OCI-LY3 (cell line): ENCODE data around the gene ZNF668.
A peak's percentile ranks its signal among the peaks of the same experiment; 100 is the strongest.

ENCODE experiments used
- H2AFZ ChIP-seq: fragments of 200-600, 300-600 bp; shearing (Covaris generic); 2 replicates; pipeline ENCODE4 v1.6.0; 2014; ENCODE audit warnings: antibody characterized with exemption, low read depth, low read length
- H3K27ac ChIP-seq: fragments of 200-600, 300-600 bp; sonication (generic); 2 replicates; pipeline ENCODE4 v1.5.1; 2014; ENCODE audit warnings: mild to moderate bottlenecking, low read length, moderate library complexity, mixed read lengths
- H3K27me3 ChIP-seq: fragments of 200-600, 300-600 bp; sonication (generic); 2 replicates; pipeline ENCODE4 v1.6.1; 2014; ENCODE audit warnings: low read depth, low read length, mixed read lengths
- H3K36me3 ChIP-seq: fragments of 200-600, 300-600 bp; sonication (generic); replicated peaks from 2 replicates; pipeline ENCODE3; 2014; ENCODE audit warnings: low read depth, low read length, mixed read lengths
- H3K4me1 ChIP-seq: fragments of 300-600, 200-600 bp; sonication (generic); 2 replicates; pipeline ENCODE4 v1.6.1; 2014; ENCODE audit warnings: low read length, mixed read lengths
- H3K4me2 ChIP-seq: fragments of 200-600, 300-600 bp; sonication (generic); 2 replicates; pipeline ENCODE4 v1.6.1; 2014; ENCODE audit warnings: low read length, mixed read lengths
- H3K4me3 ChIP-seq: fragments of 300-600, 200-600 bp; sonication (generic); 2 replicates; pipeline ENCODE4 v1.5.1; 2014; ENCODE audit warnings: antibody characterized with exemption, mild to moderate bottlenecking, low read length, moderate library complexity
- H3K79me2 ChIP-seq: fragments of 300-600, 200-600 bp; shearing (Covaris generic); 2 replicates; pipeline ENCODE4 v1.6.1; 2014; ENCODE audit warnings: mild to moderate bottlenecking, low read length, mixed read lengths
- H3K9ac ChIP-seq: fragments of 300-600, 200-600 bp; shearing (Covaris generic); 2 replicates; pipeline ENCODE4 v1.6.0; 2014; ENCODE audit warnings: mild to moderate bottlenecking, low read length, moderate library complexity
- H3K9me3 ChIP-seq: fragments of 200-600, 300-600 bp; shearing (Covaris generic); 2 replicates; pipeline ENCODE4 v1.6.1; 2014; ENCODE audit warnings: low read length, mixed read lengths; ENCODE audit not compliant: insufficient read depth
- H4K20me1 ChIP-seq: fragments of 200-600, 300-600 bp; sonication (generic); 2 replicates; pipeline ENCODE4 v1.6.1; 2016; ENCODE audit warnings: low read length, mixed read lengths; ENCODE audit not compliant: insufficient read depth
- CTCF ChIP-seq: fragments of 200-600, 300-600 bp; sonication (generic); IDR thresholded peaks from 2 replicates; pipeline ENCODE4 v1.5.1; 2014; ENCODE audit warnings: antibody characterized with exemption, low read length, low read depth
- EZH2phosphoT487 ChIP-seq: fragments of 200-600 bp; shearing (Covaris generic); IDR thresholded peaks from 2 replicates; pipeline ENCODE4 v1.6.1; 2018; ENCODE audit warnings: antibody characterized with exemption, mixed run types, low read depth

The ZNF668 gene

GRCh38 chr16:31077024-31077423, 3.0 kb upstream of the ZNF668 start:
- Histone ChIP-seq H3K27ac (no peak overlapping the region), H4K20me1 (0 out of 2 replicates have a peak, but pooled peaks cover 3% of the 10 kb centered on the region), H3K9me3 (no peaks in the 10 kb centered on the region), H3K4me1 (peaks cover 10% of the 10 kb centered on the region), H3K4me3 (no peak overlapping the region), H3K9ac (no peak overlapping the region), H3K27me3 (no peaks in the 10 kb centered on the region), H3K79me2 (peaks cover 45% of the 10 kb centered on the region), H3K4me2 (no peak overlapping the region), H2AFZ (no peak overlapping the region), H3K36me3 (peaks cover 30% of the 10 kb centered on the region)
- TF ChIP-seq CTCF: no peak
- no peak for TF ChIP-seq EZH2phosphoT487

GRCh38 chr16:31076319-31076718, 2.3 kb upstream of the ZNF668 start:
- peaks cover 30% of the 10 kb centered on the region for H3K36me3 ChIP-seq
- H3K79me2 ChIP-seq: peaks cover 52% of the 10 kb centered on the region
- H3K9me3 ChIP-seq: no peaks in the 10 kb centered on the region
- H3K9ac ChIP-seq: no peak overlapping the region
- H3K4me3 ChIP-seq: no peak overlapping the region
- 0 out of 2 replicates have a peak, but pooled peaks cover 3% of the 10 kb centered on the region for H4K20me1 ChIP-seq
- H2AFZ ChIP-seq: no peak overlapping the region
- TF ChIP-seq EZH2phosphoT487: no peak
- TF ChIP-seq CTCF: no peak
- no peaks in the 10 kb centered on the region for H3K27me3 ChIP-seq
- H3K4me2 ChIP-seq: no peak overlapping the region
- peaks cover 16% of the 10 kb centered on the region for H3K4me1 ChIP-seq
- no peak overlapping the region for H3K27ac ChIP-seq

GRCh38 chr16:31074814-31075183, 759 bp upstream of the ZNF668 start:
- peak overlapping the region; percentile 71 for H3K27ac ChIP-seq
- peak overlapping the region; percentile 99 for H3K4me3 ChIP-seq
- peak overlapping the region; percentile 37; the same call in 1 of the 2 replicates for H2AFZ ChIP-seq
- peaks cover 18% of the 10 kb centered on the region for H3K36me3 ChIP-seq
- peak overlapping the region; percentile 81 for H3K4me2 ChIP-seq
- H3K9ac ChIP-seq: peak overlapping the region; percentile 89
- TF ChIP-seq EZH2phosphoT487: no peak
- TF ChIP-seq CTCF: no peak
- peaks cover 61% of the 10 kb centered on the region for H3K79me2 ChIP-seq
- no peaks in the 10 kb centered on the region for H3K27me3 ChIP-seq
- H3K9me3 ChIP-seq: no peaks in the 10 kb centered on the region
- H4K20me1 ChIP-seq: 0 out of 2 replicates have a peak, but pooled peaks cover 3% of the 10 kb centered on the region
- peaks cover 16% of the 10 kb centered on the region for H3K4me1 ChIP-seq

- Histone ChIP-seq H3K4me2 (peak overlapping the region; percentile 98), H3K9ac (peak overlapping the region; percentile 96), H3K4me1 (peaks cover 16% of the 10 kb centered on the region), H3K36me3 (peaks cover 12% of the 10 kb centered on the region), H4K20me1 (no peaks in the 10 kb centered on the region), H3K27me3 (no peaks in the 10 kb centered on the region), H2AFZ (peak overlapping the region; percentile 82), H3K27ac (peak overlapping the region; percentile 83), H3K79me2 (peaks cover 71% of the 10 kb centered on the region), H3K4me3 (peak overlapping the region; percentile 99), H3K9me3 (no peaks in the 10 kb centered on the region)
- TF ChIP-seq CTCF: no peak
- TF ChIP-seq EZH2phosphoT487: no peak
These were observed 684 bp downstream of the ZNF668 start for GRCh38 chr16:31073142-31073969.
